AG04449 (cell line): ENCODE results near the gene NRCAM.

Experiments used
- CTCF ChIA-PET: fragments of 350-600 bp; formaldehyde crosslinking; extraction: SDS; loops from one replicate; lab custom pipeline; 2021; ENCODE audit warnings: antibody characterized with exemption; lab: Yijun Ruan, JAX
- POLR2A ChIA-PET: fragments of 400-600, 350-600 bp; formaldehyde crosslinking; extraction: SDS; loops from one replicate; lab custom pipeline; 2020; ENCODE audit warnings: antibody characterized with exemption, inconsistent platforms; lab: Yijun Ruan, JAX
- DNase-seq: peaks from one replicate; pipeline ENCODE4 v3.0.0-alpha.2; 2010; ENCODE audit warnings: low read depth, low spot score
- H3K4me3 ChIP-seq: 2 replicates; pipeline ENCODE4 v1.5.1; 2011; ENCODE audit warnings: low read depth, mild to moderate bottlenecking, control low read depth, low read length
- CTCF ChIP-seq: IDR thresholded peaks from one replicate; pipeline ENCODE4 v1.5.1; 2011; ENCODE audit warnings: mild to moderate bottlenecking, moderate library complexity, low read length, control low read depth, inconsistent platforms; ENCODE audit not compliant: insufficient read depth; ENCODE audit errors: missing control alignments

Gene NRCAM

DNA sequence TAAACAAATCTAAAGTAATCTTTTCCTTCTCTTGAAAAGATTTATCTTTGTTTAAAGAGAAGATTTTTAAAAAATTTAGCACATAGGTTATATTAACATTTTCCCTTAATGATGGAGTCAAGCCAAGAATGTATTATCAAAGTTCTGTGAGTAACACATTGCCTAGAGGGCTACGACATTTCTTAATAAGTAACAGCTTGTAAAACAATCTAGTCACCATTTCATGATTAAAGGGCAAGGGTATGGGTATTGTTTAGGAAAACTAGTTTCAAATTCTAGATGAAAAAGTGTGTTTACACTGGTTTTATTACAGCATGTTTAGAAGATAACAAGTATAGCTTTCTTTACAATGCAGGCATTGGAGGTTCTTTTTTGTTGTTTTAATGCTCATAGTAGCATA, 297.5 kb downstream of the NRCAM start:
- POLR2A ChIA-PET = no interaction called here
- no peak for TF ChIP-seq CTCF
- no peak overlapping the region for H3K4me3 ChIP-seq
- CTCF ChIA-PET = interaction anchor here (1.0 to 2.7 kb wide), 2 partner anchors 13 to 338 kb away, joined by 3 to 12 read pairs; no protein-coding TSS in a partner anchor
- DNase-seq = no peak

DNA sequence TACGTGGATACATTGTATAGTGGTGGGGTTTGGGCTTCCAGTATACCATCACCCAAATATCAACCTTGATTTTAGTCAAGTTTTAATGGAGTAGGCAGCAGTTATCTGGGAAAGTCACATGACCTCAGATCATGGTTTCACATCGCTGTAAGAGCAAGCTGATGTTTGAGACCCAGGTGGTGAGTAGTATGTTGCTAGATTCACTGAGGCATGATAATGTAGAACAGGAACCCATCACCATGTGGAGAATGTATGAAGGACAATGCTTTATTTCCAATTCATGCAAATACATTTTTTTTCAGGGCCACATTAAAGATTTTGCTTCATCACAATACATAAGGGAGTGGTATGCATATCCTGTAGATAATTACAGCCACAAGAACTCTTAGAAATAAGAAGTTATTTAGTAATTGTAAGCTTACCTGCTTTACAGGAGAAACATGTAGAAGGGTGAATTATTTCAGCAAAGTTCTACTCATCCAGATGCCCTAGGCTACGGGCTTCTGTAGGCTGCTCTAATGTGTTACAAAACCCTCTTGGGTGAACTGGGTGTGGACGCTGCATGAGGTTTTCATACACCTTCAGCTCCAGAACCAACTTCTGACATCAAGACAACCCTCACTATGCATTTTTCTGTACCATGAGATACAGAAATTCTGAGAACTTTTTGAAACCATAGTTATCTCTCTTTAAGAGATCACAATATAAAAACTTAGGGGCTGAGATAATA, 298.5 kb downstream of the NRCAM start:
- no peak for TF ChIP-seq CTCF
- POLR2A ChIA-PET = no interaction called here
- CTCF ChIA-PET = interaction anchor here (1.1 to 2.7 kb wide), 3 partner anchors 12 to 134 kb away, joined by 3 to 12 read pairs (median 3); no protein-coding TSS in a partner anchor
- DNase-seq = no peak
- H3K4me3 ChIP-seq = no peak overlapping the region

- no peak for TF ChIP-seq CTCF
- H3K4me3 ChIP-seq = no peak overlapping the region
- DNase-seq = no peak
- CTCF ChIA-PET = interaction anchor here (1.0 to 2.7 kb wide), 4 partner anchors 12 to 341 kb away, joined by 3 to 12 read pairs (median 3); no protein-coding TSS in a partner anchor
- POLR2A ChIA-PET = no interaction called here
Measured at GRCh38 chr7:108156897-108157605, 299.2 kb downstream of the NRCAM start.

DNA sequence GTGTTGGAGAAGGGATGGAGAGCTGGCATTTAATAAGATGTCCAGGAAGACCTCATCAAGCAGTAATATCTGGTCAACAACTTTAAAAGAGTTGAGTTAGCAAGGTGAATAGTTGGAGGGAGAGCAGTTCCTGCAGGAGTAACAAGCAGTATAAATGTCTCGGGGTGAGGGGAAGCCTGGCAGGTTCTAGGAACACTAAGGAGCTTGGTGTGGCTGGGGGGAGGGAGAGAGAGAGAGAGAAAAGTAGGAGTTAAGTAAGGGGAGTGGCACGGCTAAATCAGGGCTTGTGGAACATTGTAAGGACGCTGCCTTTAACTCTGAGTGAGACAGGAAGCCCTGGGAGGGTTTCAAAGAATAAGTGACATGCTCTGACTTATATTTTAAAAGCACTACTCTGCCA, 304.0 kb downstream of the NRCAM start:
- POLR2A ChIA-PET = no interaction called here
- no peak overlapping the region for H3K4me3 ChIP-seq
- CTCF ChIA-PET = no interaction called here
- no peak for DNase-seq
- no peak for TF ChIP-seq CTCF

DNA sequence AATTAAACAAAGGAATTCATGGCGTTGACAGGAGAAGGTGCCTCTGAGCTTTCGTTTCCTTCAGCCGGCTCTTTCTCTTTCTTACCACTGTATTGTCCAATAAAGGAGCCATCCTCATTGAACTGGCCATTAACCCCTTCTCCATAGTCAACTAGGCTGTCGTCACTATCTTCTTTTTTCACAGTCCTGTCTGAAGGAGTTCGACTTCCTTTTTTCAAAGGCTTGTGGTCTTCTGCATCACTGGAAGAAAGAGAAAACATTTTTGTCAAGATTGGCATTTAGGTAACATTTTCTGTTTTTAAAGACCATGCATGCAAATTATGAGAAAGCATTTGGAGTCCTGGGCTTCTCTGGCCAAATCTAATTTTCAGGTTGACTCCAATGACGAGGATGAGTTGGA, 306.3 kb downstream of the NRCAM start:
- DNase-seq = no peak
- no peak overlapping the region for H3K4me3 ChIP-seq
- ChIA-PET CTCF (interaction anchor here (0.6 to 1.6 kb wide), 4 partner anchors 12 to 622 kb away, joined by 3 to 5 read pairs (median 4); partner anchors contain the start of gene CBLL1), POLR2A (no interaction called here)
- no peak for TF ChIP-seq CTCF

GRCh38 chr7:108149119-108149518, 307.1 kb downstream of the NRCAM start:
- no peak for DNase-seq
- CTCF ChIA-PET = interaction anchor here (1.1 to 1.9 kb wide), 4 partner anchors 11 to 406 kb away, joined by 3 to 9 read pairs (median 4); partner anchors contain the start of gene CBLL1
- TF ChIP-seq CTCF = no peak
- POLR2A ChIA-PET = no interaction called here
- no peak overlapping the region for H3K4me3 ChIP-seq
